Smooth muscle cell (in vitro differentiated cells): ENCODE measurements around the gene OCEL1. TPM values are rescaled to one million over a fixed set of nuclear protein-coding genes. Genes with fewer than 3 reads are reported as not detected.

Source experiments
- DNase-seq: peaks from one replicate; lab custom pipeline; 2025; ENCODE audit not compliant: unreplicated experiment; lab: John Stamatoyannopoulos, UW
- H2AFZ ChIP-seq: fragments of 200-600 bp; sonication (generic); 2 replicates; pipeline ENCODE4 v1.6.0; 2016; ENCODE audit warnings: antibody characterized with exemption, low read depth, mild to moderate bottlenecking
- H3F3A ChIP-seq: fragments of 200-600 bp; sonication (generic); 2 replicates; pipeline ENCODE4 v1.6.0; 2017; ENCODE audit warnings: antibody characterized with exemption, low read depth
- H3K27ac ChIP-seq: fragments of 200-600 bp; sonication (generic); 2 replicates; pipeline ENCODE4 v1.5.1; 2016; ENCODE audit warnings: low read depth, mild to moderate bottlenecking
- H3K27me3 ChIP-seq: fragments of 200-600 bp; sonication (generic); 2 replicates; pipeline ENCODE4 v1.6.1; 2016; ENCODE audit warnings: low read depth, mild to moderate bottlenecking
- H3K36me3 ChIP-seq: fragments of 200-600 bp; sonication (generic); 2 replicates; pipeline ENCODE4 v1.5.1; 2016; ENCODE audit warnings: low read depth
- H3K4me1 ChIP-seq: fragments of 200-600 bp; sonication (generic); 2 replicates; pipeline ENCODE4 v1.5.1; 2016; ENCODE audit warnings: low read depth
- H3K4me2 ChIP-seq: fragments of 200-600 bp; sonication (generic); 2 replicates; pipeline ENCODE4 v1.6.0; 2016; ENCODE audit warnings: mild to moderate bottlenecking
- H3K4me3 ChIP-seq: fragments of 200-600 bp; sonication (generic); 2 replicates; pipeline ENCODE4 v1.5.1; 2016; ENCODE audit warnings: mild to moderate bottlenecking
- H3K79me2 ChIP-seq: fragments of 200-600 bp; sonication (generic); 2 replicates; pipeline ENCODE4 v1.6.0; 2016; ENCODE audit warnings: low read depth, mild to moderate bottlenecking
- H3K9ac ChIP-seq: fragments of 200-600 bp; sonication (generic); 2 replicates; pipeline ENCODE4 v1.6.0; 2016; ENCODE audit warnings: low read depth
- H3K9me3 ChIP-seq: fragments of 200-600 bp; sonication (generic); replicated peaks from 2 replicates; pipeline ENCODE4 v1.5.1; 2016; ENCODE audit warnings: low read depth
- H4K20me1 ChIP-seq: fragments of 200-600 bp; sonication (generic); 2 replicates; pipeline ENCODE4 v1.6.0; 2016; ENCODE audit warnings: low read depth
- WGBS: methylation state at CpG from one replicate; pipeline ENCODE4 v1.1.7; 2016; ENCODE audit warnings: low lambda C conversion rate; 5-methylcytosine and 5-hydroxymethylcytosine counted together
- polyA plus RNA-seq: library from polyadenylated mRNA; unstranded; fragments of >200 nt; fragmentation: Nextera tagmentation; extraction: Ambion mirVana; gene quantifications from 2 replicates; pipeline ENCODE4 v1.2.1, GENCODE V29; 2016
- total RNA-seq: library from RNA; depleted of rRNA; stranded (reverse); fragments of >200 nt; gene quantifications from 2 replicates; pipeline ENCODE4 v1.2.3, GENCODE V29; 2014
- TF ChIP-seq, protein P1 (sequence below): fragments of 200-600 bp; sonication (generic); IDR thresholded peaks from 2 replicates; pipeline ENCODE4 v1.5.1; 2017; ENCODE audit warnings: borderline replicate concordance, mild to moderate bottlenecking, antibody characterized with exemption; ENCODE audit not compliant: insufficient read depth, poor library complexity, severe bottlenecking

The OCEL1 gene
- total and polyA plus RNA-seq, 2 experiments from 2014 or later = 2.9 to 34.9 TPM

DNA sequence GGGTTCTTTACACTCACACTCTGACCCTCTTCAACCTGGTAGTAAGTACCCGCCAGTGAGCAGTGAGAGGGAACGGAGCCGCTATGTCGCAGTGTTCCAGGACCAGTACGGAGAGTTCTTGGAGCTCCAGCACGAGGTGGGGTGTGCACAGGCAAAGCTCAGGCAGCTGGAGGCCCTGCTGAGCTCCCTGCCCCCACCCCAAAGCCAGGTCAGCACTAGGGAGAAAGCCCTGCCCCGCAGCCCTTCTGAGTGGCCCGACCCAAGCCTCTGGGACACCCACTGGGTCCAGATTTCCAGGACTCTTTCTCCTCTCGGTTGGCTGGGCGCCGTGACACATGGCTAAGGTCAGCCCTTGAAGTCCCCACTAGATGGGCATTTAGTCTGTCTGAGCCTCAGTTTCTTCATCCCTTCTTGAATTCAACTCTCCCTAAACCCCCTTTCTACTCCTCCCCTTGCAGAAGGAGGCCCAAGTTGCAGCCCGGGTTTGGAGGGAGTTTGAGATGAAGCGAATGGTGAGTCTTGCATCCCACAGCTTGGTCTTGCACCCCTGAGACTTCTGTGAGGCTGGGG lies 1.9 kb downstream of the OCEL1 start:
- H3K27me3 ChIP-seq = no peaks in the 10 kb centered on the region
- no peak overlapping the region for H3K4me2 ChIP-seq
- H2AFZ ChIP-seq = no peak overlapping the region
- peaks cover 11% of the 10 kb centered on the region for H4K20me1 ChIP-seq
- H3K4me3 ChIP-seq = no peak overlapping the region
- no peak overlapping the region for H3K27ac ChIP-seq
- peaks cover 5% of the 10 kb centered on the region for H3K4me1 ChIP-seq
- TF ChIP-seq, protein P1, sequence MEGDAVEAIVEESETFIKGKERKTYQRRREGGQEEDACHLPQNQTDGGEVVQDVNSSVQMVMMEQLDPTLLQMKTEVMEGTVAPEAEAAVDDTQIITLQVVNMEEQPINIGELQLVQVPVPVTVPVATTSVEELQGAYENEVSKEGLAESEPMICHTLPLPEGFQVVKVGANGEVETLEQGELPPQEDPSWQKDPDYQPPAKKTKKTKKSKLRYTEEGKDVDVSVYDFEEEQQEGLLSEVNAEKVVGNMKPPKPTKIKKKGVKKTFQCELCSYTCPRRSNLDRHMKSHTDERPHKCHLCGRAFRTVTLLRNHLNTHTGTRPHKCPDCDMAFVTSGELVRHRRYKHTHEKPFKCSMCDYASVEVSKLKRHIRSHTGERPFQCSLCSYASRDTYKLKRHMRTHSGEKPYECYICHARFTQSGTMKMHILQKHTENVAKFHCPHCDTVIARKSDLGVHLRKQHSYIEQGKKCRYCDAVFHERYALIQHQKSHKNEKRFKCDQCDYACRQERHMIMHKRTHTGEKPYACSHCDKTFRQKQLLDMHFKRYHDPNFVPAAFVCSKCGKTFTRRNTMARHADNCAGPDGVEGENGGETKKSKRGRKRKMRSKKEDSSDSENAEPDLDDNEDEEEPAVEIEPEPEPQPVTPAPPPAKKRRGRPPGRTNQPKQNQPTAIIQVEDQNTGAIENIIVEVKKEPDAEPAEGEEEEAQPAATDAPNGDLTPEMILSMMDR = no peak
- H3K36me3 ChIP-seq = no peaks in the 10 kb centered on the region
- H3K79me2 ChIP-seq = no peaks in the 10 kb centered on the region
- no peak for DNase-seq
- WGBS = 75% methylated on average over 13 of the region's 13 CpGs
- no peak overlapping the region for H3K9ac ChIP-seq
- H3K9me3 ChIP-seq = no peaks in the 10 kb centered on the region
- H3F3A ChIP-seq = peaks cover 17% of the 10 kb centered on the region

DNA sequence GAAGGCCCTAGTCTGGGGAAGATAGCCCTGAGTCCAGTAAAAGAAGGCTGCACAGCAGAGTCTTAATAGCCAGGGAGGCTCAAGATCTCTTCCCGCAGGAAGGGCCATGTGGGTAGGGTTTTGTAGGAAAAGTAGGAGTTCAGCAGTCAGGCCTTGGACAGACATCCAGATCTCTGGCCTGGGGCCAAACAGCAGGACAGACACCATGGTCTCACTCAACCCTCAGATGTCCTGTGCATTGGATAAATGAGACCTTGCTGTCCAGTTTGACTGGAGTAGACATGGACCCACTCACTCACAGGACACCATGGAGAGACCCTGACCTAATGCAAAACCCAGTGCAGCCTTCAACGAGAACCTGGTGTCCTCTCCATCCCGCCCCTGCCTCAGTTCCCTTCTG lies 3.9 kb downstream of the OCEL1 start:
- H3K9ac ChIP-seq = no peak overlapping the region
- TF ChIP-seq, protein P1 = no peak
- H3K27ac ChIP-seq = no peak overlapping the region
- no peak overlapping the region for H3K4me2 ChIP-seq
- H3F3A ChIP-seq = peaks cover 15% of the 10 kb centered on the region
- 96% methylated on average over 3 of the region's 3 CpGs for WGBS
- no peaks in the 10 kb centered on the region for H3K27me3 ChIP-seq
- peaks cover 5% of the 10 kb centered on the region for H3K4me1 ChIP-seq
- no peak for DNase-seq
- H2AFZ ChIP-seq = no peak overlapping the region
- peaks cover 31% of the 10 kb centered on the region for H4K20me1 ChIP-seq
- H3K79me2 ChIP-seq = peaks cover 11% of the 10 kb centered on the region
- H3K36me3 ChIP-seq = no peaks in the 10 kb centered on the region
- no peak overlapping the region for H3K4me3 ChIP-seq
- H3K9me3 ChIP-seq = no peaks in the 10 kb centered on the region

DNA sequence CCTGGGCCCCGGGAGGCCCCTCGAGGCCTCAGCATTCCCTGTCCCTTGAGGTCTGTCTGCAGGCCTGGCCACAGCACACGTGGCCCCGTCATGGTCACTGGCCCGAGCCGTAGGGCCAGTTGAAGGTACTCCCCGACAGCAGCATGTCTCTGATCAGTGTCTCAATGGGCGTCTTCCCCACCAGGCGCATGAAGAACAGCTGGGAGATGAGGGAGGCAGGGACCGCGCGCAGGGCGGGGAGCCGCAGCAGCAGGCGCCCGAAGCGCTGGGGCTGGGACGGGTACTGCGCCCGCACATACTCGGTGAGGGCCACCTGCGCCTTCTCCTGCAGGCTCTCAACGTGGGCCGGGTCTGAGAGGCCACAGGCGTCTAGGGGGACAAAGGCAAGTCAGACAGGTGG lies 6.2 kb downstream of the OCEL1 start:
- no peaks in the 10 kb centered on the region for H3K9me3 ChIP-seq
- peaks cover 51% of the 10 kb centered on the region for H4K20me1 ChIP-seq
- WGBS = 98% methylated on average over 25 of the region's 25 CpGs
- TF ChIP-seq, protein P1 = no peak
- H3K27ac ChIP-seq = no peak overlapping the region
- H2AFZ ChIP-seq = no peak overlapping the region
- no peaks in the 10 kb centered on the region for H3K27me3 ChIP-seq
- DNase-seq = no peak
- peaks cover 20% of the 10 kb centered on the region for H3K79me2 ChIP-seq
- no peak overlapping the region for H3K4me2 ChIP-seq
- H3K4me3 ChIP-seq = no peak overlapping the region
- no peak overlapping the region for H3K9ac ChIP-seq
- peaks cover 28% of the 10 kb centered on the region for H3F3A ChIP-seq
- H3K4me1 ChIP-seq = peaks cover 4% of the 10 kb centered on the region
- no peaks in the 10 kb centered on the region for H3K36me3 ChIP-seq

- peaks cover 77% of the 10 kb centered on the region for H4K20me1 ChIP-seq
- 33% methylated on average over 11 of the region's 11 CpGs for WGBS
- H3K27ac ChIP-seq = no peak overlapping the region
- no peaks in the 10 kb centered on the region for H3K27me3 ChIP-seq
- peaks cover 36% of the 10 kb centered on the region for H3K79me2 ChIP-seq
- H2AFZ ChIP-seq = no peak overlapping the region
- H3K4me1 ChIP-seq = peaks cover 4% of the 10 kb centered on the region
- H3K4me2 ChIP-seq = peak overlapping the region; percentile 90
- no peak for DNase-seq
- no peaks in the 10 kb centered on the region for H3K36me3 ChIP-seq
- peaks cover 33% of the 10 kb centered on the region for H3F3A ChIP-seq
- H3K9ac ChIP-seq = no peak overlapping the region
- peak overlapping the region; percentile 52 for H3K4me3 ChIP-seq
- TF ChIP-seq, protein P1 = no peak
- H3K9me3 ChIP-seq = no peaks in the 10 kb centered on the region
Observed at GRCh38 chr19:17234911-17235299, 8.9 kb downstream of the OCEL1 start.
